GM12874 (cell line): ENCODE data around the gene PEPD.

Experiments
- CTCF ChIP-seq: IDR thresholded peaks from 2 replicates; pipeline ENCODE4 v1.5.1; 2011; ENCODE audit warnings: low read depth, mild to moderate bottlenecking, control low read depth, low read length, moderate library complexity; ENCODE audit not compliant: insufficient read depth

Gene PEPD

GRCh38 chr19:33506498-33506897 is 15.1 kb downstream of the PEPD start:
- no peak for TF ChIP-seq CTCF

- TF ChIP-seq CTCF = no peak
Measured at GRCh38 chr19:33505823-33506222, 15.8 kb downstream of the PEPD start.

- TF ChIP-seq CTCF = no peak
Measured at GRCh38 chr19:33505148-33505547, 16.4 kb downstream of the PEPD start.

GRCh38 chr19:33504058-33504444 is 17.5 kb downstream of the PEPD start:
- TF ChIP-seq CTCF = no peak

- no peak for TF ChIP-seq CTCF
Measured at GRCh38 chr19:33503433-33504057, 18.0 kb downstream of the PEPD start.

GRCh38 chr19:33503030-33503429 is 18.6 kb downstream of the PEPD start:
- TF ChIP-seq CTCF = no peak

GRCh38 chr19:33502521-33502920 is 19.1 kb downstream of the PEPD start:
- TF ChIP-seq CTCF = no peak
